HG03064 (cell line): ENCODE measurements around the gene SH2D3C.

Experiments used
- ATAC-seq: cut with Tn5 transposase; IDR thresholded peaks from one replicate; pipeline ENCODE4 v1.9.1; 2021; ENCODE audit warnings: low read depth; ENCODE audit not compliant: unreplicated experiment

Gene SH2D3C

GRCh38 chr9:127705577-127706379 lies 72.7 kb downstream of the SH2D3C start:
- no peak for ATAC-seq

DNA sequence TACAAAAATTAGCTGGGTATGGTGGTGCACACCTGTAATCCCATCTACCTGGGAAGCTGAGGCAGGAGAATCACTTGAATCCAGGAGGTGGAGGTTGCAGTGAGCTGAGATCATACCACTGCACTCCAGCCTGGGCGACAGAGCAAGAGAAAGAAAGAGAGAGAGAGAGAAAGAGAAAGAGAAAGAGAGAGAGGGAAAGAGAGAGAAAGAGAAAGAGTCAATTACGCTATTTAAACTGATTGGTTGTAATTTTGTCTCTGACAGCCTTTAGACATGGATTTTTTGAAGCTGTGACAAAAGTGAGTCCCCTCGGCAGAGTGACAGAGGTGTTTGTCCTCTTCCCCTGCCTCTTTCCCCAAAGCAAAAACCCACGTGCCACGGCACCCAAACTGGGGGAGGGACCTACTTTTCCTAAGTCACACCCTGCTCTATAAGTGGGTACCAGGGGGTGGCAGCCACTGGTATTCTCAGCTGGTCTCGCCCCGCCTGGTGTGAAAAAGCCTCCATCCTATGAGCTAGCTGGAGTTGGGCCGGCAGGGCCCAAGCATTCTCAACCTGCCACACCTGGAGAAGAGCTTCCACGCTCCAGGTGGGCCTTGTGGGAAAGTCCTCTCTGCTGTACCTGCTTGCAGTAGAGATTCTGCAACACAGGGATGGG lies 75.0 kb downstream of the SH2D3C start:
- no peak for ATAC-seq

DNA sequence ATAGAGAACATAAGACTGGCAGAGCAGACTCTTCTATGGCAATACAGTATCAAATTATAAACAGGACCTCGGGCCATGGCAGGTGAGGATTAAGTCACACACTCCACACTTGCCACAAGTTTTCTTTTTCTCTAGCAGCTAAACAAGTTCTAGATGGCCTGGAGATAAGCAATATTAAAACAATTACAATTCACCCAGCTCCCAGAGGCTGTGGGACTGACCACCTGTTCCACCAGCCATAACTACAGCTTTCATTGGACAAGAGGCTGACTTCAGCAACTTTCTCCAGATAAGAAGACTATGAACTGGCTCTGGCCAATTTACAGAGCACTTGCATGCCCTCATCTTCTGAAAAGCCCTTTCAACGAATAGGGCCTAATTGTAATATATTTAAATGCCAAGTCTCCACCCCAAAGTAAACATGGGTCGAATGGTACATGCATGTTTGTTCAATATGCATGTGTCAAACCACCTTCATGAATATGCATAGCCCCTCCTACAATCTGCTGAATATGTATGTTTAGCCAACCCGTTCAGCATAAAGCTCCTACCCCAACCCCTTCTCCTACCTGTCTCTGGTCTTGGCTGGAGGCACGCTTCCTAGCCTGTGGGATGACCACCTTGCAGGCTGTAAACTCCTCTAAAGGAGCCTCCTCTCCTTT lies 77.7 kb downstream of the SH2D3C start:
- ATAC-seq, result no peak

DNA sequence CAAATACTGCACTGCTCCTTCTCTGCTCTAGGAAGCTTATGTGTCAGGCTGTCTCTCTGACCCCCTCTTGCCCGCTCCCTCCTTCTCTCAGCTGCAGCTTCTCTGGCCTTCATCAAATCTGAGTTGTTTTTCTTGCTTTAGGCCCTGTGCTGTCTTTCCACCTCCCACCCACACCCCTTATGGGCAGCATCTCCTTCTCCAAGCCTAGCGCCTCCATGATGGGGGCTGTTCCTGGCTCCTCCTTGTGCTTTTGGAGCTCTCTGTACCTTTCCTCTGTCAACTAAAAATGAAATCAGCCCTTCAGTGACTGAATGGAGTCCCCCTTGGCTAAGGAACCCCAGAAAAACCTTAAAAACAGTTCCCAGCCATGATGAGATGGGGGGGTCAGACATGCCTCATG lies 78.3 kb downstream of the SH2D3C start:
- no peak for ATAC-seq

GRCh38 chr9:127698985-127699670 lies 79.3 kb downstream of the SH2D3C start:
- peak; percentile 84 for ATAC-seq

GRCh38 chr9:127698386-127698785 lies 80.1 kb downstream of the SH2D3C start:
- ATAC-seq, result no peak

GRCh38 chr9:127697575-127697974 lies 80.9 kb downstream of the SH2D3C start:
- no peak for ATAC-seq

DNA sequence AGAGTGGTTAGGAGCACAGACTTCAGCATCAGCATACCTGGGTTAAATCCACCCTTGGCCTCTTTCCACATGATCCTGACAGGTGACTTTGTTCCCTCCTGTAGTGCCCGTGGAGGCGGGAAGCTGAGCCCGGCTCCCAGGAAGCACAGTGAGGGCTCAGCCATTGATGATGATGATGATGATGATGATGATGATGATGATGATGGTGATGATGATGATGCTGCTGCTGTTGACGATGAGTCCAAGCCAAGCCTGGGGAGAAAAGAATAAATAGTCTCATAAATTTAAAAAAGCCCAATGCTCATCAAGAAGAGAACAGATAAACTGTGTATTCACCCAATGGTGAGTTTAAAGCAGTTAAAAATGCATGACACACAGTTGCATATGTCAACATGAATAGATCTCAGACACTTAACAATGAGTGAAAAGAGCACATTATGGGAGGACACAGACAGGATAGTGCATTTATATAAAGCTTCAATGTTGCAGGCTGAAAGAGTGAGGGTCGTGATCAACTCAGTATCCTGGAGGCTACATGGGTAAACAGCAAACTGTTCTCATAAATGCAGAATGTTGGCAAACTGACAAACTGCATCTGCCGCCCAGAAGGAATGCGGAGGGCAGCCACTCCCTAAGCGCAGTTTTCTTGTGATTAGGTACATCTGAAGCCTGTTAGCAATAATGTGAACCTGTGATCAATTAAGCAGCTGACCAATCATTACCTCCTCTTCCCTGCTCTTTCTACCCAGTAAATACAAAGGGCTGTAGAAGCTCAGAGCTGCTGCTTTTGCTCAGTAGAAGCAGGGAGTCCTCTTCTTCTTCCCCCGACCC lies 83.4 kb downstream of the SH2D3C start:
- no peak for ATAC-seq

- ATAC-seq, result no peak
These were observed 84.8 kb downstream of the SH2D3C start for GRCh38 chr9:127693697-127694096.

- no peak for ATAC-seq
These were observed 85.3 kb downstream of the SH2D3C start for GRCh38 chr9:127693143-127693542.

DNA sequence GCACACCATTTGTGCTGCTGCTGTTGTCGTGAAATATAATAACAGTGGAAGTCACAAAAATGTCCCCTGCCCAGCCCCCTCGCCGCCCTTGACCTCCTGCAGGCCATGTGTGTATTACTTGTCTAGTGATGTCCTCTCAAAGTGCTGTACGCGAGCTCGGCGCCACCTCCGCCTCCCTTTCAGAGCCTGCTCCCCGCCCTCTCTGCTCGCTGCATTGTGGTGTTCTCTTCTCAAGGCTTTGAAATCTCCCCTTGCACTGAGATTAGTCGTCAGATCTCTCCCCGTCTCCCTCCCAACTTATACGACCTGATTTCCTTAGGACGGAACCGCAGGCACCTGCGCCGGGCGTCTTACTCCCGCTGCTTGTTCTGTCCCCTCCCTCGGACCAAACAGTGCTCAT lies 86.4 kb downstream of the SH2D3C start:
- ATAC-seq, result no peak

DNA sequence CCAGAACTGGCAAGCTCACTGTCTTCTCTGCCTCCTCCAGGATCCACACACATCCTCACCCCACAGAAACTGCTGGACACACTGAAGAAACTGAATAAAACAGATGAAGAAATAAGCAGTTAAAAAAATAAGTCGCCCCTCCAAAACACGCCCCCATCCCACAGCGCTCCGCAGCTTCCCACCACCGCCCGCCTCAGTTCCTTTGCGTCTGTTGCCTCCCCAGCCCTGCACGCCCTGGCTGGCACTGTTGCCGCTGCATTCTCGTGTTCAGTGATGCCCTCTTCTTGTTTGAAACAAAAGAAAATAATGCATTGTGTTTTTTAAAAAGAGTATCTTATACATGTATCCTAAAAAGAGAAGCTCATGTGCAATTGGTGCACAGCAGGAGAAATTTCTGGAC lies 87.7 kb downstream of the SH2D3C start:
- no peak for ATAC-seq

DNA sequence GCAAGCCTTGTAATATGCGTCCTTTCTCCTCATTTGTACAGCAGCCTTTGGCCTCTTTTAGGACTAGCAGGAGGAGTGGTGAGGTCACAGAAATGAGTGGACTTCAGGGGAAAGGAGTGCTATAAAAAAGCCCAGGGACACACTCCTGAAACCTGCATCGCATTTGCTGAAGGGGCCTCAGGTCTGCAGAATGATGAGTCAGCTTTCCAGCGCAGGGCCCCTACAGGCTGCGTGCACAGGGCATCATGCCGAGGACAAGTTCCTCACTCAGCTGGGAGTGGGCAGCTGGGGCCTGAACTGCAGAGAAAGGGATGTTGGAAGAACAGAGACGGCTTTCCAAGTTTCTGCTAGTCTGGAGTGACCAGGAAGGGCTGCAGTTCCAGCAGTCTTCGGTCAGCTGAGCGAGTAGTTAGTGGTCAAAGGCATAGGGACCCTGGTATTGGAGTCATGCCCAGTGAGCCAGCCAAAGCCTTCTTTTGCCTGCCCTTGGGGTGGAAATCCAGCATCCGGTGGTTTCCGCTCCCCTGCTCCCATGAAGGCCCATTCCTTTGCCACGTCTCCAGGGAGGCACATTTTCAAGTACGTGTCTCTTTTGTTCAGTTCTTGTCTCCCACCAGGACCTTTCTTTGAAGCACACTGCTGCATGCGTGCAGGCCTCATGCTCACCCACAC lies 89.0 kb downstream of the SH2D3C start:
- ATAC-seq, result no peak
